Measurements from ENCODE around the gene INVS. TPM values are rescaled to one million over a fixed set of nuclear protein-coding genes. Genes with fewer than 3 reads are reported as not detected.

INVS gene
- total and polyA plus RNA-seq, 2 experiments from 2014 or later, result 4.1 to 8.7 TPM

DNA sequence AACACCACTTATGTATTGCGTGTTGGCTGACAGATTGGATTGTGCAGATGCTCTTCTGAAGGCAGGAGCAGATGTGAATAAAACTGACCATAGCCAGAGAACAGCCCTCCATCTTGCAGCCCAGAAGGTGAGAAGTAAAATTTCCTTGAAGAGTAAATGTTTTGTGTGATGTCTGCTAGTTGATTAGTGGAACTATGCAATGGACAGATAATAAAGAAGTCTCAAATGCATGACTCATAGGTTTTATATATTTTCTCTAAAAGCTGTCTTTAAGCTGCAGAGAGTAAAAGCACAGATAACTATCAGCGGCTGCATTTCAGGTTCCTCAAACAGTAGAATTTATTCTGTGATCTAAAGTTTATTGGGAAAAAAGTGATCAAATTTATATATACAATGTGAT, 27.4 kb downstream of the INVS start:
- Histone ChIP-seq H3K27ac (ENCODE audit: low read depth) (no peak overlapping the region), H3K27me3 (ENCODE audit: insufficient read depth) (no peaks in the 10 kb centered on the region), H3K4me2 (no peak overlapping the region), H2AFZ (no peak overlapping the region), H3K4me1 (ENCODE audit: insufficient read depth) (peaks cover 5% of the 10 kb centered on the region; the same call in 1 of the 2 replicates), H4K20me1 (replicated peaks; ENCODE audit: insufficient read depth) (no peaks in the 10 kb centered on the region), H3K36me3 (ENCODE audit: insufficient read depth) (no peaks in the 10 kb centered on the region), H3K4me3 (no peak overlapping the region), H3K9me2 (ENCODE audit: insufficient read depth) (no peaks in the 10 kb centered on the region), H3K79me2 (replicated peaks; ENCODE audit: insufficient read depth) (no peaks in the 10 kb centered on the region), H3F3A (replicated peaks; ENCODE audit: low read depth) (no peaks in the 10 kb centered on the region)
- Mint-ChIP-seq H3K4me1 (peaks cover 5% of the 10 kb centered on the region; the same call in 2 of the 3 replicates), H3K27ac (no peak overlapping the region), H3K9me3 (no peaks in the 10 kb centered on the region), H3K27me3 (ENCODE audit: insufficient read depth, low read depth, poor library complexity) (no peaks in the 10 kb centered on the region), H3K4me3 (no peak overlapping the region), H3K36me3 (ENCODE audit: low read depth) (no peaks in the 10 kb centered on the region; the same call in 2 of the 3 replicates)
- no peak for TF ChIP-seq NANOG (IDR thresholded peaks at IDR 0.05; ENCODE audit: borderline replicate concordance)
- no peak for ATAC-seq
- no peak for DNase-seq (ENCODE audit: low spot score)

DNA sequence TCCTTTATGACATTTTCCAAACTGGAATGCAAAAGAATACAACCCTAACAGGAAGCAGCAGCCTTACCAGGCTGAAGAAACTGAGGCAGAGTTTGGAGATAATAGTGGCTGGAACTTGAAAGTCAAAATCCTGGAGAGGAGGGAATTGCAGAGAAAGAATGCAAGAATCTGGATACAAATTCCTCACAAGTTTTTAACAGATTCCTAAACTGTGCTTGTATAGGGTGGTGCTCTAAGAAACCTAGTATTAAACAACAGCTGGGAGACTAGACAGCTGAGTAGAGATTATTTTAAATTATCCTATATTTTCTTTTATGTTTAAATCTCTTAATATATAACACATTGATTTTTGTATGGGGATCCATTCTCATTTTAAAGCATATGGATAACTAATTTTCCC, 30.7 kb downstream of the INVS start:
- no peaks in the 10 kb centered on the region for H3K36me3 ChIP-seq (ENCODE audit: insufficient read depth)
- H3K4me1 ChIP-seq (ENCODE audit: insufficient read depth), result peaks cover 5% of the 10 kb centered on the region; the same call in 1 of the 2 replicates
- ATAC-seq (no peak), DNase-seq (ENCODE audit: low spot score) (peak; percentile 34)
- Mint-ChIP-seq H3K4me1 (peaks cover 5% of the 10 kb centered on the region; the same call in 2 of the 3 replicates), H3K4me3 (no peak overlapping the region), H3K36me3 (ENCODE audit: low read depth) (peaks cover 8% of the 10 kb centered on the region; the same call in 2 of the 3 replicates), H3K9me3 (no peaks in the 10 kb centered on the region), H3K27me3 (ENCODE audit: insufficient read depth, low read depth, poor library complexity) (no peaks in the 10 kb centered on the region), H3K27ac (no peak overlapping the region)
- H3K27me3 ChIP-seq (ENCODE audit: insufficient read depth), result no peaks in the 10 kb centered on the region
- H3K9me2 ChIP-seq (ENCODE audit: insufficient read depth), result no peaks in the 10 kb centered on the region
- no peak overlapping the region for H3K4me3 ChIP-seq
- H2AFZ ChIP-seq, result no peak overlapping the region
- H3K4me2 ChIP-seq, result no peak overlapping the region
- TF ChIP-seq, protein P1, sequence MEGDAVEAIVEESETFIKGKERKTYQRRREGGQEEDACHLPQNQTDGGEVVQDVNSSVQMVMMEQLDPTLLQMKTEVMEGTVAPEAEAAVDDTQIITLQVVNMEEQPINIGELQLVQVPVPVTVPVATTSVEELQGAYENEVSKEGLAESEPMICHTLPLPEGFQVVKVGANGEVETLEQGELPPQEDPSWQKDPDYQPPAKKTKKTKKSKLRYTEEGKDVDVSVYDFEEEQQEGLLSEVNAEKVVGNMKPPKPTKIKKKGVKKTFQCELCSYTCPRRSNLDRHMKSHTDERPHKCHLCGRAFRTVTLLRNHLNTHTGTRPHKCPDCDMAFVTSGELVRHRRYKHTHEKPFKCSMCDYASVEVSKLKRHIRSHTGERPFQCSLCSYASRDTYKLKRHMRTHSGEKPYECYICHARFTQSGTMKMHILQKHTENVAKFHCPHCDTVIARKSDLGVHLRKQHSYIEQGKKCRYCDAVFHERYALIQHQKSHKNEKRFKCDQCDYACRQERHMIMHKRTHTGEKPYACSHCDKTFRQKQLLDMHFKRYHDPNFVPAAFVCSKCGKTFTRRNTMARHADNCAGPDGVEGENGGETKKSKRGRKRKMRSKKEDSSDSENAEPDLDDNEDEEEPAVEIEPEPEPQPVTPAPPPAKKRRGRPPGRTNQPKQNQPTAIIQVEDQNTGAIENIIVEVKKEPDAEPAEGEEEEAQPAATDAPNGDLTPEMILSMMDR (conservative IDR thresholded peaks at IDR 0.05; ENCODE audit: low read depth in 2 of 2), result no peak
- TF ChIP-seq NANOG (IDR thresholded peaks at IDR 0.05; ENCODE audit: borderline replicate concordance), result no peak
- TF ChIP-seq, protein P2, sequence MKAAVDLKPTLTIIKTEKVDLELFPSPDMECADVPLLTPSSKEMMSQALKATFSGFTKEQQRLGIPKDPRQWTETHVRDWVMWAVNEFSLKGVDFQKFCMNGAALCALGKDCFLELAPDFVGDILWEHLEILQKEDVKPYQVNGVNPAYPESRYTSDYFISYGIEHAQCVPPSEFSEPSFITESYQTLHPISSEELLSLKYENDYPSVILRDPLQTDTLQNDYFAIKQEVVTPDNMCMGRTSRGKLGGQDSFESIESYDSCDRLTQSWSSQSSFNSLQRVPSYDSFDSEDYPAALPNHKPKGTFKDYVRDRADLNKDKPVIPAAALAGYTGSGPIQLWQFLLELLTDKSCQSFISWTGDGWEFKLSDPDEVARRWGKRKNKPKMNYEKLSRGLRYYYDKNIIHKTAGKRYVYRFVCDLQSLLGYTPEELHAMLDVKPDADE (IDR thresholded peaks at IDR 0.05), result no peak
- TF ChIP-seq, protein P3, sequence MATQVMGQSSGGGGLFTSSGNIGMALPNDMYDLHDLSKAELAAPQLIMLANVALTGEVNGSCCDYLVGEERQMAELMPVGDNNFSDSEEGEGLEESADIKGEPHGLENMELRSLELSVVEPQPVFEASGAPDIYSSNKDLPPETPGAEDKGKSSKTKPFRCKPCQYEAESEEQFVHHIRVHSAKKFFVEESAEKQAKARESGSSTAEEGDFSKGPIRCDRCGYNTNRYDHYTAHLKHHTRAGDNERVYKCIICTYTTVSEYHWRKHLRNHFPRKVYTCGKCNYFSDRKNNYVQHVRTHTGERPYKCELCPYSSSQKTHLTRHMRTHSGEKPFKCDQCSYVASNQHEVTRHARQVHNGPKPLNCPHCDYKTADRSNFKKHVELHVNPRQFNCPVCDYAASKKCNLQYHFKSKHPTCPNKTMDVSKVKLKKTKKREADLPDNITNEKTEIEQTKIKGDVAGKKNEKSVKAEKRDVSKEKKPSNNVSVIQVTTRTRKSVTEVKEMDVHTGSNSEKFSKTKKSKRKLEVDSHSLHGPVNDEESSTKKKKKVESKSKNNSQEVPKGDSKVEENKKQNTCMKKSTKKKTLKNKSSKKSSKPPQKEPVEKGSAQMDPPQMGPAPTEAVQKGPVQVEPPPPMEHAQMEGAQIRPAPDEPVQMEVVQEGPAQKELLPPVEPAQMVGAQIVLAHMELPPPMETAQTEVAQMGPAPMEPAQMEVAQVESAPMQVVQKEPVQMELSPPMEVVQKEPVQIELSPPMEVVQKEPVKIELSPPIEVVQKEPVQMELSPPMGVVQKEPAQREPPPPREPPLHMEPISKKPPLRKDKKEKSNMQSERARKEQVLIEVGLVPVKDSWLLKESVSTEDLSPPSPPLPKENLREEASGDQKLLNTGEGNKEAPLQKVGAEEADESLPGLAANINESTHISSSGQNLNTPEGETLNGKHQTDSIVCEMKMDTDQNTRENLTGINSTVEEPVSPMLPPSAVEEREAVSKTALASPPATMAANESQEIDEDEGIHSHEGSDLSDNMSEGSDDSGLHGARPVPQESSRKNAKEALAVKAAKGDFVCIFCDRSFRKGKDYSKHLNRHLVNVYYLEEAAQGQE (IDR thresholded peaks at IDR 0.05; ENCODE audit: unreplicated experiment), result no peak
- no peak for TF ChIP-seq ZNF114 (CRISPR knock-in tag; IDR thresholded peaks at IDR 0.05)
- TF ChIP-seq POLR2AphosphoS5 (IDR thresholded peaks at IDR 0.05; ENCODE audit: low read depth), result no peak
- no peak for TF ChIP-seq STAT1 (IDR thresholded peaks at IDR 0.05; ENCODE audit: unreplicated experiment)
- H3F3A ChIP-seq (replicated peaks; ENCODE audit: low read depth), result 0 out of 2 replicates have a peak, but pooled peaks cover 4% of the 10 kb centered on the region
- no peak overlapping the region for H3K27ac ChIP-seq (ENCODE audit: low read depth)
- H3K79me2 ChIP-seq (replicated peaks; ENCODE audit: insufficient read depth), result no peaks in the 10 kb centered on the region
- peaks cover 3% of the 10 kb centered on the region; the same call in 1 of the 2 replicates for H4K20me1 ChIP-seq (replicated peaks; ENCODE audit: insufficient read depth)

Data from GM23338 (cell line).